Osteocyte (in vitro differentiated cells): ENCODE results near the gene NEK5. TPM values are rescaled to one million over a fixed set of nuclear protein-coding genes. Genes with fewer than 3 reads are reported as not detected.

ENCODE experiments used
- DNase-seq: peaks from one replicate; pipeline ENCODE4 v3.0.0; 2021; ENCODE audit warnings: mixed read lengths; ENCODE audit not compliant: unreplicated experiment; ENCODE audit errors: extremely low spot score
- H3K27ac Mint-ChIP-seq: one replicate; pipeline ENCODE4 v1.8.0; 2021; ENCODE audit warnings: mild to moderate bottlenecking, mixed read lengths; ENCODE audit not compliant: unreplicated experiment
- H3K27me3 Mint-ChIP-seq: one replicate; pipeline ENCODE4 v1.8.0; 2021; ENCODE audit warnings: mixed read lengths; ENCODE audit not compliant: unreplicated experiment
- H3K36me3 Mint-ChIP-seq: one replicate; pipeline ENCODE4 v1.8.0; 2021; ENCODE audit warnings: mixed read lengths; ENCODE audit not compliant: unreplicated experiment
- H3K4me1 Mint-ChIP-seq: one replicate; pipeline ENCODE4 v1.8.0; 2021; ENCODE audit warnings: mixed read lengths; ENCODE audit not compliant: unreplicated experiment
- H3K4me3 Mint-ChIP-seq: one replicate; pipeline ENCODE4 v1.8.0; 2021; ENCODE audit warnings: mild to moderate bottlenecking, moderate library complexity, mixed read lengths; ENCODE audit not compliant: unreplicated experiment
- H3K9me3 Mint-ChIP-seq: one replicate; pipeline ENCODE4 v1.8.0; 2021; ENCODE audit warnings: mixed read lengths; ENCODE audit not compliant: unreplicated experiment
- CTCF ChIP-seq: fragments of 200-600 bp; sonication (generic); IDR thresholded peaks from 2 replicates; pipeline ENCODE4 v1.5.0; 2021; ENCODE audit warnings: antibody characterized with exemption, mild to moderate bottlenecking, moderate library complexity
- total RNA-seq: library from RNA; stranded (reverse); gene quantifications from 2 replicates; pipeline ENCODE4 v1.2.1, GENCODE V29; 2021

The NEK5 gene
- total RNA-seq, 1 donor from 2014 or later, result 0.40 TPM

- Mint-ChIP-seq H3K4me3 (peak overlapping the region; percentile 98), H3K36me3 (peaks cover 8% of the 10 kb centered on the region), H3K27me3 (no peaks in the 10 kb centered on the region), H3K9me3 (no peaks in the 10 kb centered on the region), H3K4me1 (peaks cover 16% of the 10 kb centered on the region), H3K27ac (peak overlapping the region; percentile 98)
- no peak for TF ChIP-seq CTCF
- DNase-seq, result no peak
Observed at GRCh38 chr13:52012512-52012836, 116.4 kb downstream of the NEK5 start.

DNA sequence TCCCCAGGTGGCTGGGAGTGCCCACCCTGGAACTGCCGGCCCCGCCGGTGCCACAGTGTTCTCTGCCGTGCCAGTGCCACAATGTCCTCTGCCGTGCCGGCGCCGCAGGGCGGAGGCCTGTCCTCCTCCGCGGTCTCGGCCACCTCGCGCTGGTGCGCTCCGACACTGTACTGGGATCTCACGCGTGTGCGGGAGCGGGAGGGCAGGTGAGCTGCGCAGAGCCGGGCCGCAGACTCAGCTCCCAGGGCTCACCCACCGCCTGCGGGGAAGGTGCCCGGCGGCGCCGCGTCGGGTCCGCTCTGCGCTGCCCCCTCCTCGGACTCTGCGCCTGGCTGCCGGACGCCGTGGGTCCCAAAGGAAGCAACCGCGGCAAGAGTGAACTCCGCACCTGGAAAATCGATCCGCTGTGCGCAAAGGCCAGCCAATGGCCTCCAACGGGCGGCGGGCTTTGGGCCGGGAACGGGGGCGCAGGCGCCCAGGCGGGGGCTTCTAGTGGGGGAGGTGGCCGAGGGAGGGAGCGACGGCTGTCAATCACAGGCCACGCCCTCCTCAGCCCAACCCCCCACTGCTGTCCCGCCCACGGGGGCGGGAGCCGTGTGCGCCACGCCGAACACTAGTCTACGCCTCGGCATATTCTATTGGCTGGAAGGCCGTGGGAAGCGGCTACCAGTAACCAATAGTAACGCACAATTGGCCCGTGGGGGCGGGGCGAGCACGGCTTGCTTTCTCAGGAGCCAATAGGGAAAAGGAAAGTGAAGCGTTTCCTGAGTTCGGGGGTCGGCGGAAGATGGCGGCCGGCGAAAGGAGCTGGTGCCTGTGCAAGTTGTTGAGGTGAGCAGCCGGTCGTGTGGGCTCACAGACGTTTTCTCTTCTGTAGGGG, 117.0 kb downstream of the NEK5 start, which contains the start of gene ALG11:
ALG11 (plus strand) TSS at position 767 of the 880 bp plus-strand sequence; CDS start at position 788, 21 bp downstream.
- Mint-ChIP-seq H3K4me3 (peak within 1 kb of the TSS; percentile 98), H3K9me3 (no peaks in the 10 kb centered on the region), H3K36me3 (peaks cover 8% of the 10 kb centered on the region), H3K27me3 (no peaks in the 10 kb centered on the region), H3K4me1 (peaks cover 18% of the 10 kb centered on the region), H3K27ac (peak within 1 kb of the TSS; percentile 98)
- DNase-seq, result peak; percentile 100
- TF ChIP-seq CTCF, result peak; percentile 4

DNA sequence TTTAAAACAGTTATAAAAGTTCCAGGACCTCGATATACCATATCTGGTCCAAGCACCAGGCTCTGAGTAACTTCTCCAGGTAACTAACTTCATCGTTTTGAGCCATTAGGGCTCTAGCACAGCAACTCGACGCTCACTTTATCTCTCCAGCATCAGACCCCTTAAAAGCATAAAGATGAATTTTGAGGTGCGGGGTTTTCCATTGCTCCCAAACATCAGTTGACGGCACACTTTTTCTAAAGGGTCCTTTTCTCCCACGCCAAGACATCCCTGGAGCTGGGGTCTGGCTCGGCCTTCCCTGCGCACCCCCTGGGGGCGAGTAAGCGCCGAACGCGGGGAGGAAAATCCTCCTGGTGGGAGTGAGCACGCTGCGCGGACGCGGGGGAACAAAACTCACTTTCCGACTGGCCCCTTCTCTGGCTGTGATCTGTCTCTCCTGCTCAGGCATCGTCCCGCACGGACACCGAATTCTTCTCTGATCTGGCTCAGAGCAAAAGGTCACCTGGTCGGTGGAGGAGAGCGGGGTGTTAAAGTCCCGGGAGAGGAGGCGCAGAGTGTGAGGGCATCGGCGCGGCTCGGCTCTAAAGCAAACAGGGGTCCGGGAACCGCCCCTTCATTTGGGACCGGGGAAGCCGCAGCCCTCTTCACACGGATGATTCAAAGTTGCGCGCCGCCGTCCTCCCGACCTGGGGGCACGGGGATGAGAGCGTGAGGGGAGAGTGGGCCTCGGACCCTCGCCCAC, 117.8 kb downstream of the NEK5 start, which contains the start of gene ATP7B:
ATP7B (minus strand) TSS at position 561 of the 742 bp plus-strand sequence; CDS start at position 448, 113 bp downstream.
- peak; percentile 17 for TF ChIP-seq CTCF
- Mint-ChIP-seq H3K27me3 (no peaks in the 10 kb centered on the region), H3K27ac (peak within 1 kb of the TSS; percentile 98), H3K9me3 (no peaks in the 10 kb centered on the region), H3K4me1 (peaks cover 18% of the 10 kb centered on the region), H3K4me3 (peak within 1 kb of the TSS; percentile 98), H3K36me3 (peaks cover 7% of the 10 kb centered on the region)
- no peak for DNase-seq

DNA sequence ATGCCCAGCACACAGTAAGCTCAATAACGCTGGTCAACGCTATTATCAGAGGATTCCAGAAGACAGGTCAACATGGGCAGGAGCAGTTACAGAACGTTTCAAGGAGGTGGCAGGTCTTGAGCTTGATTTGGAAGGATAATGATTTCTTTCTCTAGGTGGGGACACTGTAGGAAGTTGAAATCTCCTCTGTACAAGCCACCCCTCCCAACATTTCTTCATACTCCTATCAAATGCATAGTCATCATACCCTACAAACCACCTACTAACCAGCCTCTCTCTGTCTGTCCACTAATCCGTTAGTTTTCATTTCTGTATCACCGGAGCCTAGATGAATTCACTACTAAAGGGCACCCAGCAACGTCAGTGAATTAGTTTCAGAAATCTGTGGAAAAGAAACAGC, 118.9 kb downstream of the NEK5 start:
- no peak for TF ChIP-seq CTCF
- DNase-seq, result no peak
- H3K27ac Mint-ChIP-seq, result no peak overlapping the region
- H3K4me1 Mint-ChIP-seq, result peaks cover 18% of the 10 kb centered on the region
- H3K36me3 Mint-ChIP-seq, result peaks cover 2% of the 10 kb centered on the region
- no peaks in the 10 kb centered on the region for H3K9me3 Mint-ChIP-seq
- H3K27me3 Mint-ChIP-seq, result no peaks in the 10 kb centered on the region
- H3K4me3 Mint-ChIP-seq, result peak overlapping the region; percentile 50
